GM21515 (cell line): ENCODE measurements around the gene RBP7.
"Not testable (repeated sequence)": the region's sequence is repeated elsewhere in the genome, so short reads cannot be mapped to it uniquely, and the experiment has no call there.

ENCODE experiments used
- ATAC-seq: cut with Tn5 transposase; IDR thresholded peaks from one replicate; pipeline ENCODE4 v1.9.1; 2021; ENCODE audit not compliant: unreplicated experiment

The RBP7 gene

DNA sequence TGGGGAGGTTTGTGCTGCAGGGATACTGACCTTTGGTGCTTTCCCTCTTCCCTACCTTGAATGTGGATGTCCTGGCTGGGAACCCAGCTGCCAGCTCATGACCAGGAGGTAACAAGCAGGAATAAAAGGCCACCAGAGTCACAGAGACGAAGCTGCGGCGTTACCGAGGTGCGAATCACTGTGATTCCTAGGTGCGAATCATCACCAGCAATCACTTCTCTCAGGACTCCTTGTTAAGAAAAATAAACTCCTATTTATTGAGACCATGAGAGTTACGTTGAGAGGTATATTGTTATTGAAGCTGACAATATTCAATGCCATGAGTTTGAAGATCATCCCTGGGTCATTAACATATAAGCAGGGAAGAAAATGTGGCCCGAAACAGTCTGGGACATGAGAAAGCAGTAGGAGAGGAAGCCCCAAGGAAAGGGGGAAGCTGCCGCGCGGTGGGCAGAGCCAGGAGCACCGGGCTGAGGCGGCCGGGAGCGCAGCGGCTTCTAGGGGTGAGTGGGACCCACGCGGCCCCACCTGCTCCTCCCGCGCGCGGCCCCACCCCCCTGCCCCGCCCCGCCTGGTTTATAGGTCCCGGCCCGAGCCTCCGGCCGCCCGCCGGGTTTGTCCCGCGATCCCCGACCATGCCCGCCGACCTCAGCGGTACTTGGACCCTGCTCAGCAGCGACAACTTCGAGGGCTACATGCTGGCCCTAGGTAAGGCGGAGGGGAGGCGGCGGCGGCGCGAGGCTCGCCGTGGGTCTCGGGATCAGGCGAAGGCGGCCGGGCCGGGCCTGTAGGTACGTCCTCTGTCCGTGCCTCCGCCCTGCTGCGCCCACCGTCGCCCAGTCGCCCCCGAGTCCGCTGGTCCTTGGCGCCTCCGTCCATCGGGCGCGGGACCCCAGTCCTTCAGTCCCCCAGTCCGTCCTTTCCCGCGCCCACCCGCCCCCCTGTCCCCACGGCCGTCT is at the start of gene RBP7:
TSS of gene RBP7 (plus strand) at position 605 of the 959 bp plus-strand sequence. CDS start at position 636, 31 bp downstream.
- no peak for ATAC-seq

DNA sequence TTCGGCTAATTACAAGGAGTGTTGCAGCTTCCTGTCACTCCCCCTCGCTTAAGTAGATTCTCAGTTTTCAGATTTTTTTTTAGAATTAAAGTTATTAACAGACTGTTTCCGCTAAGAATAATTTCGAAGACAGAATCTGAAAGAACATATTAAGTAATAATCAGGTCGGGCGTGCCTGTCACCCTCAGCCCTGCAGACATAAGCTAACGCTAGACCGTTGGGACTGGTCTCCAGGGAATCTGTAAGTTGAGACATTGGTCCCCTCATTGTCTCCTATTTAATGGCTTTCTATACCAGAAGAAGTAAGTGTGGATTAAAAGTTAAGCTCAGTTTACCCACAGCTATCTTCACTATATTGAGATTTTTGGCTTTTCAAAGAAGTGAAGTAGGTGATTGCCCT is 39.3 kb upstream of the RBP7 start:
- no peak for ATAC-seq

GRCh38 chr1:9960011-9960410 is 37.0 kb upstream of the RBP7 start:
- no peak for ATAC-seq

DNA sequence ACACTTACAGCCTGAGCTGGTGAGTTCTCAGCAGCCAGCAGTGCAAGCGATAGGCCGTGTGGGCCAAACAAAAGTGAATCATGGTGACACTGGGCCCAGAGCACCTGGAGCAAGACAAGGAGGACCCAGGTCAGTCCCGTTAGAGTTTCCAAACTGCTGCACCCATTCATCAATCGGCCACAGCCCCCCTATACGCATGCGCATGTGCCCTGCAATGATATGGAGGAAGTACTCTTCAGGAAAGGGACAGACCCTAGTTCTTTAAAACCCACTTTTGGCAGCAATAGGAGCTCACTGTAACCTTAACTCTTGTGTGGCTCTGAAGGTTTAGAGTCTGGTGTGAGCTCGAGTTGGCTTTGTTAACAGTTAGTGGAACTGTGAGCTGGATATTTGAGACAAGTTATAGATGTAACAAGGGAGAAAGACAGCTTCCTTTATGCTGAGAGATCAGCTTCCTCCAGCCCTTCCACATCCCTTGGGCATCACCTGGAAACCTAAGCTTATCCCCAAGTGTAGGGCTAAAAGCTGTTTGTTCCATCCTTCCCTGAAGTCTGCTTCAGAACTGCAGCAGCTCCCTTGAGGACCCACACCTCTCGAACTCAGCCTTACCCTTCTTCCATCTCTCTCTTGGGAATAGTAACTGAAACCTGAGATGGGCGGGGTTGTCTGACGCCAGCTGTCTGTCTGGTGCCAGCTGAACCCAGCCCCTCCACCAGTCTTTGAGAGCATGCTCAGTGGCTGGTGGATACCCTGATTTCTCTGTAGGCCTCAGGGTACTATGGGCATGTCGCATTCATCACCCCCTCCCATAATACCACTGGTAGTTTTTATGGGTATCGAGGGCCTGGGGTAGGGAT is 36.1 kb upstream of the RBP7 start:
- ATAC-seq, result no peak

DNA sequence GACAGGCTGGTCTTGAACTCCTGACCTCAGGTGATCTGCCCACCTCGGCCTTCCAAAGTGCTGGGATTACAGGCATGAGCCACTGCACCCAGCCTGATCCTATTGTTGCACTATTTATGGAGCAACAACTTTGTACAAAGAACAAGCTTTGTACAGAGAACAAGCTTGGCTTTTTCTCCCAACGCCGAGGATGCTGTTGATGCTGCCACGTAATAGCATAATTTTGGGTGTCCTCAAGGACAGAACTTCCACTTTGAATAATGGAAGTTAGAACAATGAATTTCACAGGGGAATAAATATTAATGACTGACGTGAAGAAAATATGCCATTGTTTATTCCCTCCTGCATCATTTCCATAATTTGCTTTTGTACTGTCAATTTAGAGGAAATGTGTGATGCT is 12.8 kb upstream of the RBP7 start:
- no peak for ATAC-seq

GRCh38 chr1:9985001-9985400 is 12.0 kb upstream of the RBP7 start:
- no peak for ATAC-seq

- ATAC-seq, result no peak
Measured at GRCh38 chr1:9989773-9990172, 7.3 kb upstream of the RBP7 start.

DNA sequence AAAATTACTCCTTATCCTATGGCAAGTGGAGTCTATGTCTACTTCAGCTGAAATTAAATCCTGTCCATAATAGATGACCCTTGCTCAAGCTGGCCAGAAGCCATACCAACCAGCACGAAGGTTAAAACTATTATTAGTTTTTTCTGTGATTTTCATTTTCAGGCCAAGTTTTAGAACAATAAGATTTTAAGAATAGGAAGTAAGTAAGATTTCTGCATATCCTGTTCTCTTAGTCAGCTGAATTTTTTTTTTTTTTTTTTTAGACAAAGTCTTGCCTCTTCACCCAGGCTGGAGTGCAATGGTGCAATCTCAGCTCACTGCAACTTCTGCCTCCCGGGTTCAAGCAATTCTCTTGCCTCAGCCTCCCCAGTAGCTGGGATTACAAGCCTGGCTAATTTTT is 6.1 kb upstream of the RBP7 start:
- no peak for ATAC-seq

- no peak for ATAC-seq
Measured at GRCh38 chr1:9992910-9993309, 4.1 kb upstream of the RBP7 start.

GRCh38 chr1:9993561-9994075 is 3.4 kb upstream of the RBP7 start:
- no peak for ATAC-seq

DNA sequence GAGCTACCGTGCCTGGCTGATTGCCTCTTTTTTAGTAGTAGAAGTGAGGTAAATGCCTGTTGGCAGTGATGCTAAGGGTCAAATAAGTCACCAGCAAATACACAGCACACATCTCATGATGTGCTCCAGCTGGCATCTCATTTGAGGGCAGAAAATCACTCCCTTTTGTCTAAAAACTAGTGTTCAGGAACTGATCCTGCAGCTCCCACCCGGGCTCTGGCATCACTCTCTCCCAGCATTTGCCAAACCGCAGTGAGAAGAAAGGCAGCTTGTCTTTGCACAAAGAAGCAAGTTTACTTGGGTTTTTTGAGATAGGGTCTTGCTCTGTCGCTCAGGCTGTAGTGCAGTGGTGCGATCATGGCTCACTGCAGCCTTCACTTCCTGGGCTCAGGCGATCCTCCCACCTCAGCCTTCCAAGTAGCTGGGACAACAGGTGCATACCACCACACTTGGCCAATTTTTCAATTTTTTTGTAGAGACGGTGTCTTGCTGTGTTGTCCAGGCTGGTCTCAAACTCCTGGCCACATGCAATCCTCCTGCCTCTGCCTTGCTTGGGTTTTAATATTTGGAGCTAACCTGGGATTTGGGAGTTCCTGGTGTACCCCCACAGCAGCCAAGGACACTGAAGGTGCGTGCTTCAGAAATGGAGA is 4.1 kb downstream of the RBP7 start:
- ATAC-seq, result no peak

- ATAC-seq, result not testable (repeated sequence)
Measured at GRCh38 chr1:10005248-10005647, 8.2 kb downstream of the RBP7 start.

GRCh38 chr1:10007169-10007568 is 10.1 kb downstream of the RBP7 start:
- no peak for ATAC-seq

- ATAC-seq, result no peak
Measured at GRCh38 chr1:10014016-10014415, 17.0 kb downstream of the RBP7 start.

- no peak for ATAC-seq
Measured at GRCh38 chr1:10019561-10019960, 22.5 kb downstream of the RBP7 start.

DNA sequence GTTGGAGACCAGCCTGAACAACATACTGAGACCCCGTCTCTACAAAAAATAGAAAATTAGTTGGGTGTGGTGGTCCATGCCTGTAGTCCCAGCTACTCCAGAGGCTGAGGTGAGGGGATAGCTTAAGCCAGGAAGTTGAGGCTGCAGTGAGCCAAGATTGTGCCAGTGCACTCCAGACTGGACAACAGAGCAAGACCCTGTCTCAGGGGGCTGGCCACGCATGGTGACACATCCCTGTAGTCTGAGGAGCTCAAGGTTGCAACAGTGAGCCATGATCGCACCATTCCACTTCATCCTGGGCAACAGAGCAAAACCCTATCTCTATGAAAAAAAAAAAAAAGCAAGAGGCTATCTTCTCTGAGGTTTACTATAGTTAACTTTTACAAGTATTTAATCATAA is 23.1 kb downstream of the RBP7 start:
- no peak for ATAC-seq

GRCh38 chr1:10020678-10021077 is 23.6 kb downstream of the RBP7 start:
- ATAC-seq, result not testable (repeated sequence)

DNA sequence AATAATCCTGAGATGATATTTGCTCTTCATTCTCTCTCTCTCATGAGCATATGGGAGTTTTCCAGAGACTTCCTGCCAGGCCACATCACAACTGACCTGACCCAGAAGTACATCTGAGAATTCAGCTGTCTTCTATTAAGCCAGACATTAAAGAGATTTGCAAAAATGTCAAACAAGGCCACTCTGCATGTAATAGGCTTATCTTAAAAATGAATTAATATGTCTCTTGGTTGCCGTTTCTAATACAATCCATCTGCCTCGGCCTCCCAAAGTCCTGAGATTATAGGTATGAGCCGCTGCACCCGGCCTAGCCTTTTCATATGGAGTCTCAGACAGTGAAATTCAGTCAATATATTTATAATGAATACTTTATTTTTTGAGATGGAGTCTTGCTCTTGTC is 25.0 kb downstream of the RBP7 start:
- not testable (repeated sequence) for ATAC-seq

DNA sequence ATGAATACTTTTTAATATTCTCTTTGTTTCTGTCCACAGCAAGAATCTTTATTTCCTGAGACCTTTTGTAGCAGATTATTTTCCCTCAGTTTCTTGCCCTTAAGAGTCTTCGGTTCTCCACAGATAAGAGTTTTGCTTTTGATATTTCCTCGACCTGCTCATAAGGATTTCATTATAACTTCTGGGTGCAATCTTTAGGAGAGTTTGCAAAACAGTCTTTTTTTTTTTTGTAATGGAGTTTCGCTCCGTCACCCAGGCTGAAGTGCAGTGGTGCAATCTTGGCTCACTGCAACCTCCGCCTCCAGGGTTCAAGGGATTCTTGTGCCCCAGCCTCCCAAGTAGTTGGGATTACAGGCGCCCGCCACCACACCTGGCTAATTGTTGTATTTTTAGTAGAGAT is 25.6 kb downstream of the RBP7 start:
- no peak for ATAC-seq

- ATAC-seq, result no peak
Measured at GRCh38 chr1:10025354-10025753, 28.3 kb downstream of the RBP7 start.

DNA sequence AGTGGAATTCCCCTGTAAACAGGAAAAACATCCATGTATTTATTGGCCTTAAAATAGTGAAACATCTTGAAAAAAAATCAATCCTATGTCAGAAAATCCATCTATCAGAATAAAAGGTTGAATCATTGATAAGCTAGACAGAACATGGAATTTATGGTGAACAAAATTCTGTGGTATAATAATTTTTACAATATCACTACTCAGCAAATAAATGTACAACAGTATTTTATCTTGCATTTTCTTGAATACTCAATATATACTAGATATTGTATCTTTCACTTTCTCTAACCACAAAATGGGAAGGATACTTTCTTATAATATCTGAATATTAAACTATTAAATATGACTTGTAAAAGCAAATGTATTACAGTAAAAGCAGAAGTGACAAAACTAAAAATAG is 30.0 kb downstream of the RBP7 start:
- ATAC-seq, result no peak
